ENCODE measurements around the gene RPS27A.
A peak's percentile ranks its signal among the peaks of the same experiment; 100 is the strongest.
"Not testable (repeated sequence)": the region's sequence is repeated elsewhere in the genome, so short reads cannot be mapped to it uniquely, and the experiment has no call there.

The RPS27A gene

GRCh38 chr2:55277310-55277709, 44.8 kb downstream of the RPS27A start:
- Histone ChIP-seq H3K9ac (ENCODE audit: low read depth, low read length) (no peak overlapping the region), H3K4me3 (ENCODE audit: low read length) (no peak overlapping the region), H3K36me3 (ENCODE audit: insufficient read depth, low read length) (no peaks in the 10 kb centered on the region), H3K27ac (ENCODE audit: low read depth, low read length) (peak overlapping the region; percentile 48; the same call in 1 of the 2 replicates), H3K27me3 (ENCODE audit: insufficient read depth, low read length) (no peaks in the 10 kb centered on the region), H3K4me1 (ENCODE audit: insufficient read depth, low read length) (peaks cover 29% of the 10 kb centered on the region), H3K9me3 (ENCODE audit: insufficient read depth, low read depth, low read length) (no peaks in the 10 kb centered on the region)
- 96% methylated on average over 3 of the region's 3 CpGs for WGBS

- Histone ChIP-seq H3K27ac (ENCODE audit: low read depth, low read length) (peak overlapping the region; percentile 94), H3K9ac (ENCODE audit: low read depth, low read length) (peak overlapping the region; percentile 67), H3K4me3 (ENCODE audit: low read length) (peak overlapping the region; percentile 34), H3K4me1 (ENCODE audit: insufficient read depth, low read length) (peaks cover 29% of the 10 kb centered on the region)
- not testable (repeated sequence) for H3K27me3 ChIP-seq (ENCODE audit: insufficient read depth, low read length); H3K36me3 ChIP-seq (ENCODE audit: insufficient read depth, low read length); H3K9me3 ChIP-seq (ENCODE audit: insufficient read depth, low read depth, low read length)
- 13% methylated on average over 10 of the region's 10 CpGs for WGBS
These were observed 46.8 kb downstream of the RPS27A start for GRCh38 chr2:55279214-55279835.

- WGBS = 6% methylated on average over 6 of the region's 7 CpGs
- not testable (repeated sequence) for H3K36me3 ChIP-seq (ENCODE audit: insufficient read depth, low read length); H3K27me3 ChIP-seq (ENCODE audit: insufficient read depth, low read length); H3K9me3 ChIP-seq (ENCODE audit: insufficient read depth, low read depth, low read length)
- peak overlapping the region; percentile 100 for H3K27ac ChIP-seq (ENCODE audit: low read depth, low read length)
- H3K4me3 ChIP-seq (ENCODE audit: low read length) = peak overlapping the region; percentile 46
- peaks cover 29% of the 10 kb centered on the region for H3K4me1 ChIP-seq (ENCODE audit: insufficient read depth, low read length)
- peak overlapping the region; percentile 85 for H3K9ac ChIP-seq (ENCODE audit: low read depth, low read length)
These were observed 47.5 kb downstream of the RPS27A start for GRCh38 chr2:55279859-55280424.

- Histone ChIP-seq H3K27ac (ENCODE audit: low read depth, low read length) (peak overlapping the region; percentile 100; the same call in 1 of the 2 replicates), H3K9ac (ENCODE audit: low read depth, low read length) (peak overlapping the region; percentile 85), H3K4me1 (ENCODE audit: insufficient read depth, low read length) (peaks cover 29% of the 10 kb centered on the region)
- not testable (repeated sequence) for H3K27me3 ChIP-seq (ENCODE audit: insufficient read depth, low read length); H3K36me3 ChIP-seq (ENCODE audit: insufficient read depth, low read length); H3K4me3 ChIP-seq (ENCODE audit: low read length); H3K9me3 ChIP-seq (ENCODE audit: insufficient read depth, low read depth, low read length)
- WGBS = 94% methylated on average over 4 of the region's 5 CpGs
These were observed 48.5 kb downstream of the RPS27A start for GRCh38 chr2:55280851-55281546.

GRCh38 chr2:55282110-55282917, 49.8 kb downstream of the RPS27A start:
- WGBS = 59% methylated on average over 60 of the region's 60 CpGs
- peak overlapping the region; percentile 80 for H3K9ac ChIP-seq (ENCODE audit: low read depth, low read length)
- peak overlapping the region; percentile 100 for H3K27ac ChIP-seq (ENCODE audit: low read depth, low read length)

GRCh38 chr2:55283083-55283482, 50.6 kb downstream of the RPS27A start:
- H3K27ac ChIP-seq (ENCODE audit: low read depth, low read length) = no peak overlapping the region
- no peak overlapping the region for H3K4me3 ChIP-seq (ENCODE audit: low read length)
- H3K4me1 ChIP-seq (ENCODE audit: insufficient read depth, low read length) = peaks cover 38% of the 10 kb centered on the region
- WGBS = 96% methylated on average over 12 of the region's 12 CpGs
- no peaks in the 10 kb centered on the region for H3K27me3 ChIP-seq (ENCODE audit: insufficient read depth, low read length)
- peaks cover 8% of the 10 kb centered on the region; the same call in 1 of the 2 replicates for H3K36me3 ChIP-seq (ENCODE audit: insufficient read depth, low read length)
- H3K9me3 ChIP-seq (ENCODE audit: insufficient read depth, low read depth, low read length) = no peaks in the 10 kb centered on the region
- H3K9ac ChIP-seq (ENCODE audit: low read depth, low read length) = no peak overlapping the region

More at GRCh38 chr2:55282110-55282917, 49.8 kb downstream of the RPS27A start:
- Histone ChIP-seq H3K9me3 (ENCODE audit: insufficient read depth, low read depth, low read length) (no peaks in the 10 kb centered on the region), H3K4me1 (ENCODE audit: insufficient read depth, low read length) (peaks cover 32% of the 10 kb centered on the region), H3K36me3 (ENCODE audit: insufficient read depth, low read length) (0 out of 2 replicates have a peak, but pooled peaks cover under 1% of the 10 kb centered on the region), H3K4me3 (ENCODE audit: low read length) (peak overlapping the region; percentile 61), H3K27me3 (ENCODE audit: insufficient read depth, low read length) (no peaks in the 10 kb centered on the region)

Data from HUES64 (cell line).